Common myeloid progenitor, CD34-positive (primary cell): ENCODE data around the gene OR52K1.
A peak's percentile ranks its signal among the peaks of the same experiment; 100 is the strongest.

Source experiments
- CTCF ChIA-PET: fragments of 350-600 bp; sonication (Branson Sonifier 250); formaldehyde crosslinking; loops from one replicate; lab custom pipeline; 2021; ENCODE audit warnings: antibody characterized with exemption; lab: Charles Lee
- POLR2A ChIA-PET: fragments of 350-600 bp; sonication (Branson Sonifier 250); formaldehyde crosslinking; loops from one replicate; lab custom pipeline; 2021; ENCODE audit warnings: antibody characterized with exemption; lab: Charles Lee
- DNase-seq, 3 donors: peaks; one replicate each; pipeline versions ENCODE4 v3.0.0 to v3.0.0-alpha.2; 2013
- H3K27ac ChIP-seq, 2 experiments: 1 replicate in 1 of 2; 2 replicates in 1 of 2; pipeline ENCODE4 v1.7.0; 2013; ENCODE audit warnings: inconsistent platforms in 2 of 2, low read length in 2 of 2, mild to moderate bottlenecking in 2 of 2, low read depth in 1 of 2, moderate library complexity in 1 of 2; ENCODE audit not compliant: severe bottlenecking in 2 of 2, insufficient read depth in 1 of 2, poor library complexity in 1 of 2
- H3K27me3 ChIP-seq, 5 experiments: replicated peaks in 2 of 5; 1 replicate in 3 of 5; 2 replicates in 2 of 5; pipeline versions ENCODE4 v1.6.1 to v1.7.0; 2013; ENCODE audit warnings: low read length in 4 of 5, mild to moderate bottlenecking in 2 of 5, moderate library complexity in 2 of 5, inconsistent platforms in 1 of 5; ENCODE audit not compliant: insufficient read depth in 5 of 5, control insufficient read depth in 4 of 5
- H3K36me3 ChIP-seq, 4 experiments: 1 replicate in 2 of 4; 2 replicates in 2 of 4; pipeline versions ENCODE4 v1.6.1 to v1.7.0; 2013; ENCODE audit warnings: low read length in 3 of 4, control low read depth in 1 of 4, mild to moderate bottlenecking in 1 of 4; ENCODE audit not compliant: control insufficient read depth in 4 of 4, insufficient read depth in 4 of 4
- H3K4me1 ChIP-seq, 4 experiments: 1 replicate in 3 of 4; 2 replicates in 1 of 4; pipeline versions ENCODE4 v1.6.1 to v1.7.1; 2013; ENCODE audit warnings: low read length in 3 of 4, mild to moderate bottlenecking in 3 of 4, control low read depth in 1 of 4, inconsistent platforms in 1 of 4, moderate library complexity in 1 of 4; ENCODE audit not compliant: control insufficient read depth in 4 of 4, insufficient read depth in 4 of 4; ENCODE audit errors: control extremely low read depth in 1 of 4
- H3K4me3 ChIP-seq, 7 experiments: 1 replicate in 4 of 7; 2 replicates in 3 of 7; pipeline versions ENCODE4 v1.5.1 to v1.7.0; 2013; ENCODE audit warnings: mild to moderate bottlenecking in 7 of 7, low read length in 6 of 7, moderate library complexity in 6 of 7, inconsistent platforms in 2 of 7, low read depth in 2 of 7, control low read depth in 1 of 7; ENCODE audit not compliant: insufficient read depth in 4 of 7, control insufficient read depth in 1 of 7; ENCODE audit errors: extremely low read depth in 1 of 7
- H3K9me3 ChIP-seq, 5 experiments: 1 replicate in 4 of 5; 2 replicates in 1 of 5; pipeline versions ENCODE4 v1.6.1 to v1.7.1; 2013; ENCODE audit warnings: low read length in 4 of 5, mild to moderate bottlenecking in 2 of 5, inconsistent platforms in 1 of 5, low read depth in 1 of 5, moderate library complexity in 1 of 5; ENCODE audit not compliant: control insufficient read depth in 4 of 5, insufficient read depth in 2 of 5; ENCODE audit errors: control extremely low read depth in 1 of 5
- WGBS: methylation state at CpG from one replicate; pipeline ENCODE4 v1.1.5; 2013; ENCODE audit not compliant: insufficient coverage; 5-methylcytosine and 5-hydroxymethylcytosine counted together

OR52K1 gene

DNA sequence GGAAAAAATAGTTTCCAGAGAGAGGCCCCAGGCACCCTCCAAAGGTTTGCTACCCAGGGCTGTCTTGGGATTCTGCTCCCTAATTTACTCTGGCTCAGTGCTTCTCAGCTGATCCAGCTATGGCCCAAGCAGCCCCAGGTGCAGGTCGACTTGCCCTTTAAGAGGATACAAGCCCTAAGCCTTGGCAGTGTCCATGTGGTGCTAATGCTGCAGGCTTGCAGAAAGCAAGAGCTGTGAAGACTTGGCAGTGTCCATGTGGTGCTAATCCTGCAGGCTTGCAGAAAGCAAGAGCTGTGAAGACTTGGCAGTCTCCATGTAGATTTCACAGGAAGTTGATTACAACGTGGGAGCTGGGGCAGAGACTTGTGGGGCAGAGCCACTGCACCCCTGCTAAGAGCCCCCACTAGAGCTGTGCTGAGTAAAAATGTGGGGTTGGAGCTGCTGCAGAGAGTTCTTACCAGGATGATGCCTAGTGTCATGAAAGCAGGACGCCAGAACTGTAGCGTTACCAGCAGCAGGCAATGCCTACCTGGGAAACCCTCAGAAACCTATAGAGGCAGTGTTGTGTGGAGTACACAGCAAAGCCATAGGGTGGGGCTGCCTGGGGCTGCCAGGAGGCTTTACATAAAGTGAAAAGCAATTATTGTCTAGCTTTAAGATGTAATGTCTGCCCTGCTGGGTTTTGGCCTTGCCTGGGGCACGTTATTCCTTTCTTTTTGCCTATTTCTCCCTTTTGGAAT, 16.1 kb upstream of the OR52K1 start:
- Histone ChIP-seq H3K4me3 (no peak overlapping the region), H3K27ac (no peak overlapping the region), H3K27me3 (peaks cover 0 to 1% (median 0%) of the 10 kb centered on the region in 5 experiments), H3K36me3 (no peaks in the 10 kb centered on the region), H3K9me3 (peaks cover 0 to 18% (median 4%) of the 10 kb centered on the region in 5 experiments), H3K4me1 (peaks cover 0 to 9% (median 2%) of the 10 kb centered on the region in 4 experiments)
- CTCF ChIA-PET = interaction anchor here (1.2 kb wide), 1 partner anchor 279 kb away, joined by 4 read pairs; no protein-coding TSS in a partner anchor
- no peak for DNase-seq
- POLR2A ChIA-PET = no interaction called here
- WGBS = 69% methylated on average over 4 of the region's 5 CpGs

GRCh38 chr11:4466871-4467442, 15.5 kb upstream of the OR52K1 start:
- DNase-seq = no peak
- H3K27ac ChIP-seq = no peak overlapping the region
- peaks cover 0 to 1% (median 0%) of the 10 kb centered on the region in 5 experiments for H3K27me3 ChIP-seq
- H3K4me1 ChIP-seq = peaks cover 0 to 9% (median 2%) of the 10 kb centered on the region in 4 experiments
- H3K4me3 ChIP-seq = no peak overlapping the region
- H3K9me3 ChIP-seq = peaks cover 0 to 18% (median 4%) of the 10 kb centered on the region in 5 experiments
- ChIA-PET CTCF (no interaction called here), POLR2A (no interaction called here)
- no peaks in the 10 kb centered on the region for H3K36me3 ChIP-seq

DNA sequence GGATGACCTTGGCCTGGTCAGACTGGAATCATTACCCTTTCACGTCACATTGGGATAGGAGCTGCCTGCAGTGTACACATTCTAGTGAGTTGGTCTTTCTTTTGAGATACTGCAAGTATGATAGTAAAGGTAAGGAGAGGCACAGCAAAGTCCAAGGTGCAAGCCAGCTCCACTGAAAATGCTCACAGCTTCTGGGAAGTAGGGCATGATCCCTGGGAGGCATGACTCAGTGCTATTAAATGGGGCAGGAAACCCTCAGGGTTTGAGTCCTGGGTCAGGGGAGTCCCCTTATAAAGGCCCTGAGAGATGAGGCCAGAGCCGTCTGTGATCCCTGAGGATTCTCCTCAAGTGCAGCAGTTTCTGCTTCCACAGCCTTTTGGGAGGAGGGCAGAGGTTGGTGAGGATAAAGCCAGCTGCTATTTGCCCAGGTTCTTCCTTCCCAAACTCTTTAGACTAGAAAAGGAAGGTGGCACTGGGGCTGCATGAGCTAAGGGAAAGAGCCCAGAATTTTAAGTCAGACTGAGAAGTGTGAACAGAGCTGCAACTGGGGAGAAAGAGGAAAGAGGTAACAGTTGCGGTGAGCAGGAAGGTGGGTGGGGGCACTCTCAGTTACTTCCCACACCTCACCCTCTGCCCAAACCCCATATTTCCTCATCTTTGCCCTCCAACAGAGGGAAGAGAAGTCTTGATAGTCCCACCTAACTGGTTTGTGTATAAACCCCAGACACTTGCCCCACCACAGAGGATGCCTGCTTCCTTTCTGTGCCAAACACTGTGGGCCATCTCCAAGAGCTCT, 14.4 kb upstream of the OR52K1 start:
- no peak for DNase-seq
- Histone ChIP-seq H3K36me3 (no peaks in the 10 kb centered on the region), H3K27ac (no peak overlapping the region), H3K4me3 (no peak overlapping the region), H3K27me3 (peaks cover 0 to 1% (median 0%) of the 10 kb centered on the region in 5 experiments), H3K9me3 (peaks cover 0 to 18% (median 4%) of the 10 kb centered on the region in 5 experiments), H3K4me1 (peaks cover 0 to 9% (median 2%) of the 10 kb centered on the region in 4 experiments)
- ChIA-PET POLR2A (no interaction called here), CTCF (interaction anchor here (0.6 kb wide), 1 partner anchor 506 kb away, joined by 3 read pairs; no protein-coding TSS in a partner anchor)
- 93% methylated on average over 2 of the region's 3 CpGs for WGBS

DNA sequence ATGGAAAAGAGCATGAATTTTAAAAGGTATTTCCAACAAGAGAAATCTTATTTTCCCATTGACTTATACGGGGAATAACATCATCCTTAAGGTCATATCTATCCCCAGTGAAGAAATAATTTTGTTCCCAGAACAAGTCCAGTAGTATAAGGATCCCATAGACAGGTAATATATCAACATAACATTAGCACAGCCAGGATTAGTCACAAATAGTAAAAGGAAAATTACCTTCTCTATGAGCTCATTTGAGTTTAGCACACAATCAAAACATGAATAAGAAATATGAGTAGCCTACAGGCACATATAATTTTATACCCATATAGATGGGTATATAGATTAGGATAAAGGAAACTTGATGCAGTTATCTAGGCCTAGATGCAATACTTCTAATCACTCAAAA, 2.8 kb upstream of the OR52K1 start:
- ChIA-PET POLR2A (no interaction called here), CTCF (no interaction called here)
- Histone ChIP-seq H3K9me3 (no peaks in the 10 kb centered on the region), H3K36me3 (no peaks in the 10 kb centered on the region), H3K4me1 (peaks cover 0 to 3% (median 0%) of the 10 kb centered on the region in 4 experiments), H3K4me3 (no peak overlapping the region), H3K27me3 (peaks cover 0 to 11% (median 0%) of the 10 kb centered on the region in 5 experiments), H3K27ac (no peak overlapping the region)
- no peak for DNase-seq
- 100% methylated on average over 1 of the region's 1 CpG for WGBS

DNA sequence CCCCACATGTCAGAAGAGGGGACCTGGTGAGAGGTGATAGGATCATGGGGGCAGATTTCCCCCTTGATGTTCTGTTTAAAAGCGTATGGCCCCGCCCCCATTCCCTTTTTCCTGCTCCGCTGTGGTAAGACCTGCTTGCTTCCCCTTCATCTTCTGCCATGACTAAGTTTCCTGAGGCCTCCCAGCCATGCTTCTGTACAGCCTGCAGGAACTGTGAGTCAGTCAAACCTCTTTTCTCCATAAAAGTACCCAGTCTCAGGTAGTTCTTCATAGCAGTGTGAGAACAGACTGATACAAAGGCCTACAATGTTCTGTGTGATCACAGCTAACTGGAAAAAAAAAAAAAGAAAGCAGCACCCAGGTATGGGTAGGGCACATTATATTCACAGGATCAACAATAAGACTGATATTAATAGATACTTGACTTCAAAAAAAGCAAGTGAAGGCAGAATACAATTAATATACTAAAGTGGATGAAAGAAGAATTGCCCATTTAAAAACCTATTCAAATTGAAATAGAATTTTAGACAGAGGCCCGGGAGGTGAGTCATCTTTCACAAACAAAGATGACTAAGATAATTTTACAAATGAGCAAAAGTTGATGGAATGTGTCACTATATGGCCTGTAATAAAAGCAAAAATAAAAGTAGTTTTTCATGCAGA, 1.7 kb upstream of the OR52K1 start:
- Histone ChIP-seq H3K4me3 (no peak overlapping the region), H3K36me3 (no peaks in the 10 kb centered on the region), H3K4me1 (peaks cover 0 to 3% (median 0%) of the 10 kb centered on the region in 4 experiments), H3K27me3 (peaks cover 0 to 11% (median 0%) of the 10 kb centered on the region in 5 experiments), H3K9me3 (no peaks in the 10 kb centered on the region), H3K27ac (no peak overlapping the region)
- ChIA-PET CTCF (no interaction called here), POLR2A (no interaction called here)
- WGBS = 75% methylated on average over 2 of the region's 4 CpGs
- peak in 1 of 3 donors; percentile 8 for DNase-seq

GRCh38 chr11:4481240-4481582, 1.2 kb upstream of the OR52K1 start:
- Histone ChIP-seq H3K36me3 (no peaks in the 10 kb centered on the region), H3K4me3 (no peak overlapping the region), H3K27me3 (peaks cover 0 to 11% (median 0%) of the 10 kb centered on the region in 5 experiments), H3K27ac (no peak overlapping the region), H3K9me3 (no peaks in the 10 kb centered on the region), H3K4me1 (peaks cover 0 to 3% (median 0%) of the 10 kb centered on the region in 4 experiments)
- DNase-seq = no peak
- CTCF ChIA-PET = interaction anchor here (1.9 to 2.3 kb wide), 2 partner anchors 11 to 293 kb away, joined by 5 to 13 read pairs; no protein-coding TSS in a partner anchor
- POLR2A ChIA-PET = no interaction called here
